ENCODE data around the gene POU2F3. TPM values are rescaled to one million over a fixed set of nuclear protein-coding genes. Genes with fewer than 3 reads are reported as not detected.

POU2F3 gene
- total RNA-seq, 1 experiment from 2014 or later, result not detected

DNA sequence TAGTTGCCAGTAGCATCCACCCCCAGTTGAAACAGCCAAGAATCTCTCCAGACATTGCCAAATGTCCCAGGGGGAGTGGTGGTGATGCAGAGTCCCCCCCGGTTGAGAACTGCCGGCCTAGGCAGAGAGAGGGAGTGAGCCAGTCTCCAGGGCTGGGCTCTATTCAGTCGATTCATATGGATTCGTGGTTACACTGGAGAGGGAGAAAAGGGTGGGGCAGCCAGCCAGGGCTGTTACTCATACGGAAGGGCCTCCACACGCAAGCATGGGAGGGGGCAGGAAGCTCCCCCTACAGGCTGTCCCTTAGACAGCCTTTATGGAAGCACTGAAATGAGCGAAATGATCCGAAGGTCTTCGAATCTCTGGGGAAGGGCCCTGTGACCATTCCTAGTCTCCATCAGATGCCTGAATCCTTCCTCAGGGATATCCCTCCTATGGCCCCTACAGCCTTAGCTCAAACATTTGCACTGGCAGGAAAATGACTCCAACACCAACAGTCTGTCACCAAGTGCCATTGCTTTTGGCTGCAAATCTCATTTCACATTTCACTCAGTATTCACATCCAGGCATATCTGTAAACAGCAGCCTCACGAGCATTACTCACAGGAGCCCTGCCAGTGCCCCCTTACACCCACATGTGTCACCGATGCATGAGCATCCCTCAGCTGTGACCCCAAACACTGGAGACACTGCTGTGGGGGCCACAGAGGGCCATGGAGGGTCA is 66.7 kb downstream of the POU2F3 start:
- Histone ChIP-seq H3K36me3 (no peaks in the 10 kb centered on the region), H3K4me3 (no peak overlapping the region), H3K27me3 (no peaks in the 10 kb centered on the region), H3K9me3 (no peaks in the 10 kb centered on the region)
- DNase-seq, result peak; percentile 96

DNA sequence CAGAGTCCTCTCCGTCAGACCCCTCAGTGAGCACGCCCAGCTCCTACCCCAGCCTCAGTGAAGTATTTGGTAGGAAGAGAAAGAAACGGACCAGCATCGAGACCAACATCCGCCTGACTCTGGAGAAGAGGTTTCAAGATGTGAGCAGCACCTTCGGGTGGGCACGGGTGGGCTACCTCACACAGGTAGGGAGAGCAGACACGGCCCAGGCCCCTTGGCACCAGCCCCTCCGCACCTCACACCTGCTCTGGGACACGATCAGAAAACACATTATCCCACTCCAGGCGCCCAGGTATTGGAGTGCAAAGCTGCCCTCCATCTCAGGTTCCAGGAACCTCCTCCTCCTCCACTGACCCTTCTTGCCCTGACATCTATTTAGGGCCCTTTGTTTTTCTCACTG is 67.5 kb downstream of the POU2F3 start:
- H3K27me3 ChIP-seq, result no peaks in the 10 kb centered on the region
- no peaks in the 10 kb centered on the region for H3K36me3 ChIP-seq
- H3K9me3 ChIP-seq, result no peaks in the 10 kb centered on the region
- DNase-seq, result no peak
- H3K4me3 ChIP-seq, result no peak overlapping the region

DNA sequence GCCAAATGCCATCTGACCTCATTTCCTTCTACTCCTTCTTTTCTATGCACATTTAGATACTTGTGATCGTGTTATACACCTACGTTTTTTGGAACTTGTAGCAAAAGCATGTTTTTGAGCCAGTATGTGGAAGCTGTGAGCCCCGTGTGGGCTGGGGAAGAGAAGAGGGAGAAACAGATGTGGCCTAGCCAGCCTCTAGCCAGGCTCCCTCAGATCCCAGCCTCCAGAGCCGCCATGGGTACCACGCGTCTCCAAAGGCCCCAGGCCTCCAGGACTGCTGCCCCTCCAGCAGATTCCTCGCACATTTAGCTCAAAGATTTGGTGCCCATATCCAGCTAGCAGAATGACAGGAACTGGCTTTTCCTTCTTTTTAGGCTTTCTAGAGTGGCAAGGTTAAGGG is 68.1 kb downstream of the POU2F3 start:
- Histone ChIP-seq H3K4me3 (no peak overlapping the region), H3K27me3 (no peaks in the 10 kb centered on the region), H3K9me3 (no peaks in the 10 kb centered on the region), H3K36me3 (no peaks in the 10 kb centered on the region)
- no peak for DNase-seq

DNA sequence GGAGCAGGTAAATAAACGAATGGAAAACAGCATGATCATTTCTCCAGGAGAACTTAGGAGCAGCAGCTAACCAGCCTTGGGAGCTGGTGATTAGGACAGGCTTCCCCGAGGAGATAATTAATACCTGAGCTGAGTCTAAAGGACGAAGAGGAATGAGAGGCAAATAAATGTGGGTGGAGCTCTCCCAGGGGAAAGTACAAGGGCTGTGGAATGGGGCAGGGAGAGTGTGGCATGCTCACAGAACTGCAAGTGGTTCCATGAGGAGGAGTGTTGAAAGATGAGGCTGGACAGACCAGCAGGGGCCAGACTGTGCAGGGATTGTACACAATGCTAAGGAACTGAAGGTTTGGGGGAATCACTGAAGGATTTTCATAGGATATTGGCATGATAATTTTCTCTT is 70.9 kb downstream of the POU2F3 start:
- Histone ChIP-seq H3K36me3 (no peaks in the 10 kb centered on the region), H3K27me3 (no peaks in the 10 kb centered on the region), H3K4me3 (no peak overlapping the region), H3K9me3 (no peaks in the 10 kb centered on the region)
- DNase-seq, result no peak

DNA sequence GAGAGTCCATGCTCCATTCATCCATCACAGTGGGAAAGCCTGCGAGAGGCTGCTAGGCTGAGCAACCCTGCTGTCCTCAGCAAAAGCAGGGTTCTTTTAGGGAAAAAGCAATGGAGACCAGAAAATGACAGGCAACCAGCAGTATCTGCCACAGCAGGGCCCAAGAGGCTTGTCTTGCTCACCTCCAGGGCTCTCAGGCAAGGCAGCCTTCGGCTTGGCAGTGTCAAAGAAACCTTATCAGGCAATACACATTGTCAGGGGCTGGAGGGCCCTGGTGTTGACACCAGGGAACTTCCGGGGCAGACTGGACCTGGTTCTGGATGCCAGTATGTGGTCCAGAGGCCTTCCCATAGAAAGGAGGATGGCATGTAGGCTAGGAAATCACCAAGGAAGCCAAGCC is 74.9 kb downstream of the POU2F3 start:
- no peak for DNase-seq
- Histone ChIP-seq H3K27me3 (peaks cover 2% of the 10 kb centered on the region; the same call in 1 of the 2 replicates), H3K9me3 (no peaks in the 10 kb centered on the region), H3K36me3 (no peaks in the 10 kb centered on the region), H3K4me3 (no peak overlapping the region)

DNA sequence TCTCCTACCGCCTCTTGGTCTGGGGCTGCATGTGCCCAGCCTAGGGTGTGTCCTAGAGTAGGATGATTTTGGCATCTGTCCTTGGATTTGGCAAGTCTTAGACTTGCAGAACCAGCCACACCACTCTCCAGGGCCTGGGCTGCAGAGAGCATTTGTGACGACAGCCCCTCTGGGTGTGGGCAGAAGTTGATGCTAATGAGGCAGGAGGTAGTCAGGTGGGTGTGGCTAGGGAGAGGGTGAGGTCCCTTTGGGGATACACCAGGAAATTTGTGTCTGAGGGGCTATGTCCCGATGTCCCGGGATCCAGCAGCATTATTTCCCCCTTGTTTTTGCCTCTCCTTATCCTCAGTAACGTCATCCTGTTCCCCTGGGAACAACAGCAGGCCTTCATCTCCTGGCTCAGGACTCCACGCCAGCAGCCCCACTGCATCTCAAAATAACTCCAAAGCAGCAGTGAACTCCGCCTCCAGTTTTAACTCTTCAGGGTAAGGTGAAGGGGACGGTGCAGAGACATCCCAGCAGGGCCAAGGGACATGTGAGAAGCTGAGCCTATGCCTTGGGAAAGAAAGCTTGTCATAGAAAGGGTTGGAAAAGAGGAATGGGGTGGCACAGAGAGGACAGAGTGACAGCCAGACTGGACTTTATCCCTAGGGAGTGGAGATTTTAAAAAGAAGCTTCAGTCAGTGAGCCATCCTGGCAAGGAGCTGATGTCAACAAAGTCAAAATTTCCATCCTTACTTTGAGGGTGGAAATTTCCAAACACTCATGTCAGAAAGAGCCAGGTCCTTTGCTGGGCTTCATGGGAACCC is 77.1 kb downstream of the POU2F3 start:
- DNase-seq, result no peak
- Histone ChIP-seq H3K9me3 (no peaks in the 10 kb centered on the region), H3K4me3 (no peak overlapping the region), H3K27me3 (peaks cover 2% of the 10 kb centered on the region; the same call in 1 of the 2 replicates), H3K36me3 (no peaks in the 10 kb centered on the region)

DNA sequence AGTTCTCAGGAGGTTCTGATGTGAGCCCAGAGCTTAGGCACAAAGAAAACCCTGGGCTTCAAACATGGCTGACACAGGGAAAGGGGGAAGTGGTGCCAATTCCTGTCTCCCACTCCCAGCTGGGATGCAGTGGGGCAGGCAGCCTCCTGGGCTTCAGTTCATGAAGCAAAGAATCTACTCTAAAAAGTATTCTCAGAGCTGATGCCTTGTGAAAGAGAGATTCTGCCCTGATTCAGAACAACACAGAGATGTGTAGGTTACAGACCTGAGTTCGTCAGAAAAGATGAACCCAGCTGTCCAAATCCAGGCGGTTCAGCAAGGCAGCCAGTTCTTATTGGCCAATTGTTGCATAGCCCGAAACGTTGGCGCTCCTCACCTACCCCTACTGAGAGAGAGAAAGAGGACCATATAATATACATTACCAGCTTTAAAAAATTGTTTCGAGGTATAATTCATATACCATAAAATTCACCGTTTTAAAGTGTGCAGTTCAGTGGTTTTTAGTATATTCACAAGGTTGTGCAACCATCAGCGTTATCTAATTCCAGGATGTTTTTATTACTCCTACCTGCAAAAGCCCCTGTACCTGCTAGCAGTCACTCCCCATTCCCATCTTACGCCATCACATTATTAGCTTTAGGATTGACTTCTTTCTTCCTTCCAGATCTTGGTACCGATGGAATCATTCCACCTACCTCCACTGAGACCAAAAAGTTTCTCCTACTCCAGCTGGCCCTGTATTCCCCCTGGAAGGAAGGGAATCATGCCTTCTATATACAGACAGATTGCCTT is 77.9 kb downstream of the POU2F3 start:
- Histone ChIP-seq H3K4me3 (no peak overlapping the region), H3K27me3 (peaks cover 2% of the 10 kb centered on the region; the same call in 1 of the 2 replicates), H3K9me3 (no peaks in the 10 kb centered on the region), H3K36me3 (no peaks in the 10 kb centered on the region)
- DNase-seq, result no peak

DNA sequence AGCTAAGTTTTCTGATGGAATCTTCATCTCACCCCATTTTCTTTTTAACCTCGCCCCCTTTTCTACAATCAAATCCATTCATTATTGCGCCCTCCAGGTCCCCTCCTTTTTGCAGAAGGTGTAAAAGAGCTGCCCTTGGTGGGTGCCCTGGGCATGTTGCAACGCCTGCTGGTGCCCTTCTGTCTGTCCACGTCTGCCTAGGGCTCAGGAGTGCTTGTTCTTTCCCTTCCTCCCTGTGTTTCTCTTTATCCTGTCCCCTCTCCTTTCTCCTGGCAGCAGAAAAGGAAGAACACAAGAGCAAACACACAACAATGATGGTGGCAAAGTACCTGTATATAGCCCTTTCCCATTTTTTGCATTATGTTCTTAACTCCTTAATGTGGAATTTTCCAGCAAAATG is 79.0 kb downstream of the POU2F3 start:
- Histone ChIP-seq H3K36me3 (no peaks in the 10 kb centered on the region), H3K4me3 (no peak overlapping the region), H3K9me3 (no peaks in the 10 kb centered on the region), H3K27me3 (peaks cover 2% of the 10 kb centered on the region; the same call in 1 of the 2 replicates)
- DNase-seq, result no peak

DNA sequence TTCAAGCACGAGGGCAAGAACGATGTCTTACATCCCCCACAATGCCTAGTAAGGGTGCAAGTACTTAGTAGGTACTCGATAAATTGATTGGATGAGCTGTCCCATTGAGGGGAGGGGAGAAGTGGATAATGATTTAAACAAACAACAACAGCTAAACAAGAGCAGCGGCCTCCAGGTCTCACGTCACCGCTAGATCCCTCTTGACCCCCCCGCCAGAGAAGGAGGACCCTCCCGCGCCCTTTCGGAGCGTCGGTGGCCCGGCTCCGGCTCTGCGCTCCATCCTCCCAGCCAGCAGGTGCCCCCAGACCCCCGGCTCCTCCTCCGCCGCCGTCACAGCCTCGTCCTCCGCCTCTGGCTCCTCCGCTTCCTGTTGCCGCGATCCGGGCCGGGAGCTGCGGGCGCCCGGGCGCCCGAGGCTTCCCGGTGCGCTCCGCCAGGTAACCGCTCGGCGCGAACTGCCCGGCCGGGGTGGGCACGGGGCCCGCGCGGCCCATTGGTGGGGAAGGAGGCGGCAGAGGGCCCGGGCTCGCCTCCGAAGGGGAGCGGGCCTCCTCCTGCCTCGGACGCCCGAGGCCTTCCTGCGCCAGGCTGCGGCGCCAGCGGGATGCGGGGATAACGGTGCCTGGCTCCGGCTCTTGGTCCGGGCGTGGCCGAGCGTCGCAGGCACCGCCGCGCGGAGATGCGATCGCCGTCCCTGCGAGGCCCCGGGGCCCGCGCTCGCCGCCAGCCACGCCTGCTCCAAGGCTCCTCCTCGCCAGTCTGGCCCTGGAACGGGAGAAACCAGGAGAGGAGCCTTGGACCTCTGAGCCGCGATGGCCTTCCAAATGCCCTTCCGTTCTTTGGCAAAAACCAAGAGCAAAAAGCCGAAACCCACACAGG is 85.2 kb downstream of the POU2F3 start, which contains the start of gene TLCD5:
TSS of gene TLCD5 (plus strand) at position 368 of the 879 bp plus-strand sequence. CDS start 2,143 bp downstream, outside the sequence.
- Histone ChIP-seq H3K27me3 (no peaks in the 10 kb centered on the region), H3K9me3 (no peaks in the 10 kb centered on the region), H3K36me3 (peaks cover 25% of the 10 kb centered on the region), H3K4me3 (peak within 1 kb of the TSS; percentile 74)
- DNase-seq, result peak; percentile 86

DNA sequence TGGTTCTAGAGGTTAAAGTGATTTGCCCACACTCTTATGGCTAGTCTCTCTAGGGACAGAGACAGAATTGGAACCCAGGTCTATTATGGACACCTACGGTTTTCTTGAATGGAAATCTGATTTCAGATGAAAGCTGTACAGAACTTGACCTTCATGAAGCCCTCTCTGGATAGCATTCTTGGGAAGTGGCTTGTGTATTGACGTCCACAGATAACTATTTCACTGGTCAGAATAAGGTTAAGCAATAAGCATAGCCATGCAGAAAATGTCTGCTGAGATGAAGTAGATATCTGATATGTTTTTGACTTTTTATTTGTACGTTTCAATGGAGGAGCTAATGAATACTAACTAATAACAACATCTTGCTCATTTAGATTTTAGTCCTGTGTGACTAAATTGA is 86.3 kb downstream of the POU2F3 start:
- H3K9me3 ChIP-seq, result no peaks in the 10 kb centered on the region

DNA sequence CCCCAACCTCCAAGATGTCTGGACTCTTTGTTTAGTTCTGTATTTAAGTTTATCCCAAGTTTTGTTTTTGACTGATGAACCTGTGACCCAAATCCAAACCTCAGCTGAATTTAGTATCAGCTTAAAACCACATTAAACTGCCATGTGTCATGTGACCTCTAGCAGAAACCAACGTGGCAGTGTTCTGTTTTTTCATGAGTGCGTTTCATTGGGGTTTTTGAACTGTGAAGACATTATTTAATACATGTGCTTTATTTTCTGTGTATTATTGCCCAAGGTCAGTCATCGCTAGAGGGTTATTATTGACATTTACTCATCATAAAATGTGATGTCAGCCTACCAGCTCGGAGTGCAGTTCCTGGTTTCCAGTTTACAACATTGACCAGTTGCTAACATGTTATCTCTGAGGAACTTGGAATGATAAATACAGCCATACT is 86.9 kb downstream of the POU2F3 start:
- Histone ChIP-seq H3K27me3 (no peaks in the 10 kb centered on the region), H3K36me3 (peaks cover 32% of the 10 kb centered on the region), H3K9me3 (no peaks in the 10 kb centered on the region), H3K4me3 (peak overlapping the region; percentile 74)
- no peak for DNase-seq

More for the DNA sequence above, 86.3 kb downstream of the POU2F3 start:
- Histone ChIP-seq H3K27me3 (no peaks in the 10 kb centered on the region), H3K4me3 (peak overlapping the region; percentile 74), H3K36me3 (peaks cover 32% of the 10 kb centered on the region)
- no peak for DNase-seq

DNA sequence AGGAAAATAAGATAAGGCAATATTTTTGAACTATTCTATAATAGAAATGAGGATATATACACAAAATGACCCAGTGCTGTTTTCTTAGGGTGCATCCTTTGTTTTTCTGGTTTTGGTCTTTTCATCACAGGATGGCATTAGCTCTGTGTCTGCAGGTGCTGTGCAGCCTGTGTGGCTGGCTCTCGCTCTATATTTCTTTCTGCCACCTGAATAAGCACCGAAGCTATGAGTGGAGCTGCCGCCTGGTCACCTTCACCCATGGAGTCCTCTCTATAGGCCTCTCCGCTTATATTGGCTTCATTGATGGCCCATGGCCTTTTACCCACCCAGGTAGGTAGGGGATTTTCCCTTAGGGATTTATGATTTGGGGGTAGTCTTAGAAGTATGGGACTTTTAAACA is 87.4 kb downstream of the POU2F3 start:
- Histone ChIP-seq H3K9me3 (no peaks in the 10 kb centered on the region), H3K27me3 (no peaks in the 10 kb centered on the region), H3K36me3 (peaks cover 32% of the 10 kb centered on the region), H3K4me3 (no peak overlapping the region)
- DNase-seq, result no peak

DNA sequence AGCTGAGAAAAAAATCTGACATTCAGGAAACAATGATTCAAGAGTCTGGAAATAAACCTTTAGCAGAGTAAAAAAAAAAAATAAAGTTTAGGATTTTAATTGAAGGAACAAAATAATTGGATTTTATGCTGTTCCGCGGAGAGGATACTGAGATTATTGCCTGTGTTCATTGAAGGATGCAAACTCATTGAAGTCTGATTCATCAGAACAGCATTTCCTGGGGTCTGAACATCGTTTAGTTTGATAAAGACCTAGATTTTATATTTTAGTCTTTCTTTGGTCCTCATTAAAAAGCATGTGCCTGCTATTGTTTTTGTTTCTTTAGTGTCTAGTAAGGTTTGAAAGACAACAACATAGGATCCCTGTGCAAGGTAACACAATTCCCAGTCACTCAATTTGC is 89.6 kb downstream of the POU2F3 start:
- Histone ChIP-seq H3K27me3 (no peaks in the 10 kb centered on the region), H3K36me3 (peaks cover 36% of the 10 kb centered on the region), H3K4me3 (no peak overlapping the region), H3K9me3 (no peaks in the 10 kb centered on the region)
- DNase-seq, result no peak

DNA sequence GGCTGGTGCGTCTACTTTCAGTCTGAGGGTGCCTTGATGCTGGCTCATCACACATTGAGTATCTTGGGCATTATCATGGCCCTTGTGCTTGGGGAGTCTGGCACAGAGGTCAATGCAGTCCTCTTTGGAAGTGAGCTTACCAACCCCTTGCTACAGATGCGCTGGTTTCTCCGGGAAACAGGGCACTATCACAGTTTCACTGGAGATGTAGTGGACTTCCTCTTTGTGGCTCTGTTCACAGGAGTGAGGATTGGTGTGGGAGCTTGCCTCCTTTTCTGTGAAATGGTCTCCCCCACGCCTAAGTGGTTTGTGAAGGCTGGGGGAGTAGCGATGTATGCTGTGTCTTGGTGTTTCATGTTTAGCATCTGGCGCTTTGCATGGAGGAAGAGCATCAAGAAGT is 90.1 kb downstream of the POU2F3 start:
- Histone ChIP-seq H3K36me3 (peaks cover 36% of the 10 kb centered on the region), H3K27me3 (no peaks in the 10 kb centered on the region), H3K4me3 (no peak overlapping the region), H3K9me3 (no peaks in the 10 kb centered on the region)
- no peak for DNase-seq

DNA sequence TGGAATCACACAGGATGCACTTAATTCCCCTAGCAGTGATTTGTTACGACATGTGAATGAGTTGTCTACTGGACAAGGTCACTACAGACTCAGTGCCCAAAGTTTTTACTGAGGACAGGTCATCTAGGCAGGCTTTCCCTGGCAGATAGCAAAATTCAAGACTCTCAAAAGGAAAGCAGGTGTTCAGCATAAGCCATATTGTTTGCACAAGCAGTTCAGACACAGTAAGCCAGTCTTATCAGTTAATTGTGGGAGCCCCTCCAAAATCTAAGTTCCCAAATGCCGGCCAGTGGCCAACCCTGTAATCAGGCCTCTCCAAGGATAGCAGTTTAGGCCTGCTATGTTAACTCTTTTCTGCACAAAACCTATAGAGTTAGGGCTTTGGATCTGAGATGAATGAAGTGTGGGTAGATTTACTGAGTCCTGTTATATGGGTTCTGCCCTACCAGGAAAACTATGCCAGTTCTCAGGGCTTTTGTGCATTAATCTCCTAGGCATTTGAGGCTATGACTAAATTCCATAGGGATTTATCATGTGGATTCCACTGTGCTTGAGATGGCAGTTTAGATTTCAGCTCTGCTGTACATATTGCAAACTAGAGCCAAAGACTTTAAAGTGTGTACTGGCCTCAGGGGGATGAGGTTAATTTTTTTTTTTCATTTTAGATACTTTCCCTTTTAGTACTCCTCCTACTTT is 91.5 kb downstream of the POU2F3 start:
- peak; percentile 47 for DNase-seq
- no peaks in the 10 kb centered on the region for H3K27me3 ChIP-seq
- no peak overlapping the region for H3K4me3 ChIP-seq
- H3K36me3 ChIP-seq, result peaks cover 36% of the 10 kb centered on the region
- H3K9me3 ChIP-seq, result no peaks in the 10 kb centered on the region

Data from MG63 (cell line).